A549 (cell line): ENCODE measurements around the gene MDM1. TPM values are rescaled to one million over a fixed set of nuclear protein-coding genes. Genes with fewer than 3 reads are reported as not detected.
A peak's percentile ranks its signal among the peaks of the same experiment; 100 is the strongest.

Experiments
- ATAC-seq, 2 experiments: fragments of 200-7000 bp in 1 of 2; fragments of >200 bp in 1 of 2; cut with Nextera tagmentation in 1 of 2; cut with Tn5 transposase in 1 of 2; 3 replicates each; pipeline versions ENCODE4 v1.8.0 to v1.9.1; 2018 to 2020; ENCODE audit warnings: mild to moderate bottlenecking in 1 of 2, moderate library complexity in 1 of 2
- CTCF ChIA-PET: fragments of 300-600 bp; sonication (Branson Sonifier 250); formaldehyde crosslinking; extraction: SDS; loops from one replicate; lab custom pipeline; 2021; ENCODE audit warnings: antibody characterized with exemption, inconsistent platforms; lab: Yijun Ruan, JAX
- POLR2A ChIA-PET: fragments of 350-600 bp; formaldehyde crosslinking; extraction: SDS; loops from one replicate; lab custom pipeline; 2021; ENCODE audit warnings: antibody characterized with exemption, inconsistent platforms; lab: Yijun Ruan, JAX
- DNase-seq, 2 experiments: peaks; one replicate each; pipeline versions ENCODE4 v3.0.0 to v3.0.0-alpha.2; 2011 to 2016; ENCODE audit warnings: low read depth in 1 of 2, low spot score in 1 of 2
- FAIRE-seq: peaks from 2 replicates; lab custom pipeline; 2011; peaks lifted over from hg19 to GRCh38; lab: Jason Lieb, UNC
- H3K27ac ChIP-seq, 2 experiments: fragments of >200 bp; sonication (Bioruptor Twin); formaldehyde crosslinking; 3 replicates each; pipeline ENCODE4 v1.5.1; 2016 to 2017
- H3K4me1 ChIP-seq: fragments of >200 bp; sonication (Bioruptor Twin); formaldehyde crosslinking; 3 replicates; pipeline ENCODE4 v1.6.1; 2016
- H3K4me2 ChIP-seq: fragments of >200 bp; sonication (Bioruptor Twin); formaldehyde crosslinking; 3 replicates; pipeline ENCODE4 v1.6.1; 2016
- H3K4me3 ChIP-seq: fragments of >200 bp; sonication (Bioruptor Twin); formaldehyde crosslinking; 3 replicates; pipeline ENCODE4 v1.5.1; 2016
- H3K9me3 ChIP-seq: fragments of >200 bp; sonication (Bioruptor Twin); formaldehyde crosslinking; 3 replicates; pipeline ENCODE4 v1.6.1; 2016
- BHLHE40 ChIP-seq: IDR thresholded peaks from 2 replicates; pipeline ENCODE4 v1.6.1; 2012; ENCODE audit warnings: low read depth, low read length, inconsistent platforms
- CBX2 ChIP-seq: fragments of 200-600 bp; sonication (generic); IDR thresholded peaks from 2 replicates; pipeline ENCODE4 v1.6.1; 2016; ENCODE audit warnings: low read depth, mild to moderate bottlenecking, borderline replicate concordance
- CBX8 ChIP-seq: fragments of 200-600 bp; sonication (generic); IDR thresholded peaks from 2 replicates; pipeline ENCODE4 v1.6.1; 2016
- CEBPB ChIP-seq, 2 experiments: fragments of >200 bp in 1 of 2; sonication (Bioruptor Twin) in 1 of 2; formaldehyde crosslinking in 1 of 2; IDR thresholded peaks; 2 replicates each; pipeline ENCODE4 v1.6.1; 2012 to 2016
- CHD2 ChIP-seq: fragments of 150-350 bp; IDR thresholded peaks from 2 replicates; pipeline ENCODE4 v1.6.1; 2014; ENCODE audit warnings: low read length; ENCODE audit not compliant: partially characterized antibody
- EHF ChIP-seq: fragments of 250-450 bp; sonication (Bioruptor Pico); IDR thresholded peaks from 2 replicates; pipeline ENCODE4 v1.5.0; 2020; ENCODE audit warnings: mild to moderate bottlenecking
- ESRRA ChIP-seq: fragments of 150-350 bp; IDR thresholded peaks from 2 replicates; pipeline ENCODE4 v1.6.1; 2014; ENCODE audit warnings: mild to moderate bottlenecking, low read length, borderline replicate concordance
- FOSL2 ChIP-seq, 2 experiments: fragments of 450-650 bp in 1 of 2; fragments of >200 bp in 1 of 2; sonication (Bioruptor Twin) in 1 of 2; formaldehyde crosslinking; IDR thresholded peaks; 2 replicates each; pipeline versions ENCODE4 v1.5.0 to v1.6.1; 2016 to 2020; ENCODE audit warnings: mild to moderate bottlenecking in 1 of 2, moderate library complexity in 1 of 2
- HDAC2 ChIP-seq: fragments of 200-600 bp; sonication (generic); IDR thresholded peaks from 2 replicates; pipeline ENCODE4 v1.6.1; 2016
- HEYL ChIP-seq: fragments of 250-450 bp; sonication (Bioruptor Pico); IDR thresholded peaks from 2 replicates; pipeline ENCODE4 v1.8.0; 2021; ENCODE audit warnings: mild to moderate bottlenecking, moderate library complexity
- HOXB13 ChIP-seq: fragments of 250-450 bp; sonication (Bioruptor Pico); IDR thresholded peaks from 2 replicates; pipeline ENCODE4 v1.5.0; 2020; ENCODE audit warnings: low read depth, mild to moderate bottlenecking, moderate library complexity
- HOXB5 ChIP-seq: fragments of 250-450 bp; sonication (Bioruptor Pico); IDR thresholded peaks from 2 replicates; pipeline ENCODE4 v1.5.0; 2020; ENCODE audit warnings: mild to moderate bottlenecking, moderate library complexity
- JUN ChIP-seq, 2 experiments: fragments of >200 bp; sonication (Bioruptor Twin); formaldehyde crosslinking; IDR thresholded peaks; 2 replicates in 1 of 2; 3 replicates in 1 of 2; pipeline ENCODE4 v1.6.1; 2016 to 2017
- KDM1A ChIP-seq: fragments of 200-600 bp; sonication (generic); IDR thresholded peaks from 2 replicates; pipeline ENCODE4 v1.6.1; 2016; ENCODE audit warnings: low read depth, mild to moderate bottlenecking
- KDM5A ChIP-seq: fragments of 200-600 bp; sonication (generic); IDR thresholded peaks from 2 replicates; pipeline ENCODE4 v1.6.1; 2016; ENCODE audit warnings: antibody characterized with exemption, mild to moderate bottlenecking
- NFE2L2 ChIP-seq: fragments of 150-350 bp; conservative IDR thresholded peaks from 2 replicates; pipeline ENCODE4 v1.6.1; 2014; ENCODE audit warnings: low read length
- PHF8 ChIP-seq: fragments of 200-600 bp; sonication (generic); IDR thresholded peaks from 2 replicates; pipeline ENCODE4 v1.6.1; 2016; ENCODE audit warnings: low read depth, mild to moderate bottlenecking, antibody characterized with exemption, moderate library complexity, borderline replicate concordance
- POLR2A ChIP-seq: IDR thresholded peaks from 2 replicates; pipeline ENCODE4 v1.6.1; 2012; ENCODE audit warnings: mild to moderate bottlenecking, low read length
- POLR2AphosphoS2 ChIP-seq: conservative IDR thresholded peaks from 2 replicates; pipeline ENCODE4 v1.6.1; 2012; ENCODE audit warnings: low read length, improper control_type of control experiment, inconsistent platforms
- RAD21 ChIP-seq, 2 experiments: fragments of >200 bp in 1 of 2; sonication (Bioruptor Twin) in 1 of 2; formaldehyde crosslinking in 1 of 2; IDR thresholded peaks in 1 of 2; conservative IDR thresholded peaks in 1 of 2; 2 replicates in 1 of 2; 3 replicates in 1 of 2; pipeline ENCODE4 v1.6.1; 2012 to 2018; ENCODE audit warnings: inconsistent platforms in 1 of 2
- RARB ChIP-seq: fragments of 250-450 bp; sonication (Bioruptor Pico); IDR thresholded peaks from 2 replicates; pipeline ENCODE4 v1.8.0; 2021; ENCODE audit warnings: mild to moderate bottlenecking, moderate library complexity
- RCOR1 ChIP-seq: fragments of 150-350 bp; IDR thresholded peaks from 2 replicates; pipeline ENCODE4 v1.6.1; 2014; ENCODE audit warnings: antibody characterized with exemption, low read length, low read depth
- RFX5 ChIP-seq: fragments of 450-650 bp; IDR thresholded peaks from 2 replicates; pipeline ENCODE4 v1.7.1; 2014; ENCODE audit warnings: antibody characterized with exemption, mild to moderate bottlenecking, moderate library complexity
- RNF2 ChIP-seq: fragments of 200-600 bp; sonication (generic); IDR thresholded peaks from 2 replicates; pipeline ENCODE4 v1.6.1; 2016; ENCODE audit warnings: low read depth, mild to moderate bottlenecking, antibody characterized with exemption, moderate library complexity, borderline replicate concordance
- SMC3 ChIP-seq: fragments of >200 bp; sonication (Bioruptor Twin); formaldehyde crosslinking; IDR thresholded peaks from 3 replicates; pipeline ENCODE4 v1.6.1; 2018; ENCODE audit warnings: inconsistent platforms
- ZC3H11A ChIP-seq: fragments of 450-650 bp; IDR thresholded peaks from 2 replicates; pipeline ENCODE4 v1.6.1; 2014; ENCODE audit warnings: antibody characterized with exemption, mild to moderate bottlenecking
- ZFP36 ChIP-seq: fragments of 450-650 bp; IDR thresholded peaks from 2 replicates; pipeline ENCODE4 v1.6.1; 2014; ENCODE audit warnings: borderline replicate concordance; ENCODE audit not compliant: partially characterized antibody
- WGBS: methylation state at CpG from one replicate; pipeline ENCODE4 v1.1.6; 2017; ENCODE audit errors: missing lambda C conversion rate; 5-methylcytosine and 5-hydroxymethylcytosine counted together
- polyA plus RNA-seq, 4 experiments: library from polyadenylated mRNA; depleted of rRNA in 3 of 4; stranded (reverse); fragments of >200 nt; fragmentation: RNase III in 1 of 4; extraction: RNeasy Plus Mini Kit Qiagen cat#74134 plus additional on column Dnase treatment in 1 of 4; gene quantifications; 2 replicates in 3 of 4; 3 replicates in 1 of 4; pipeline ENCODE4 v1.2.3, GENCODE V29; 2011 to 2017
- TF ChIP-seq, protein P1 (sequence below): IDR thresholded peaks from 2 replicates; pipeline ENCODE4 v1.6.1; 2012
- TF ChIP-seq, protein P2 (sequence below): fragments of >200 bp; sonication (Bioruptor Twin); formaldehyde crosslinking; IDR thresholded peaks from 2 replicates; pipeline ENCODE4 v1.6.1; 2016
- TF ChIP-seq, protein P3 (sequence below): IDR thresholded peaks from 2 replicates; pipeline ENCODE4 v1.6.1; 2012
- TF ChIP-seq, protein P4 (sequence below): IDR thresholded peaks from 2 replicates; pipeline ENCODE4 v1.6.1; 2012; ENCODE audit warnings: low read depth, borderline replicate concordance
- TF ChIP-seq, protein P5 (sequence below): fragments of 250-450 bp; sonication (Bioruptor Pico); IDR thresholded peaks from 2 replicates; pipeline ENCODE4 v1.5.0; 2020; ENCODE audit warnings: low read depth, mild to moderate bottlenecking, moderate library complexity
- TF ChIP-seq, protein P6 (sequence below): fragments of 450-650 bp; IDR thresholded peaks from 2 replicates; pipeline ENCODE4 v1.6.1; 2014; ENCODE audit warnings: antibody characterized with exemption

The MDM1 gene
- polyA plus RNA-seq, 2 of the 4 experiments (the other 2 are of a cell fraction), result 12.5 to 24.5 TPM

DNA sequence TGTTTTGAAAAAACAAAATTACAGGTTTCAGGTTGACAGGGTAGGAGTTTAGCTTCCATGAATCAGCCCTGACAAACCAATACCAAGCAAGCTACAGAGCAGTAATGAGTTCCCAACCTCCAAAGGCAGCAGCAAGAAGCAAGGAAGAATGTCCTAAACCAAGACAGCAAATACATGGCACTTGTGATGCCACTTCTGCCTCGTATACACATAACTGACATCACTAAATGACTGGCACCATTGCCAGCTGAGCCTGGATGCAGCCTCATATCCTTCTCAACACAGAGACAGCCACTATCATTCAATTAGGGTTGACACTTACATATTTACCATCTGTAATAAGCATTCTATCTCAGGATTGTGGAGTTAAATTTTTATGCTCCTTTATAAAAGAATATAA is 35.0 kb upstream of the MDM1 start:
- ATAC-seq (no peak), FAIRE-seq (no peak), DNase-seq (no peak)
- Histone ChIP-seq H3K4me3 (no peak overlapping the region), H3K27ac (no peak overlapping the region), H3K4me1 (peaks cover 25% of the 10 kb centered on the region), H3K9me3 (no peaks in the 10 kb centered on the region), H3K4me2 (no peak overlapping the region)
- WGBS, result 45% methylated on average over 1 of the region's 1 CpG
- ChIA-PET POLR2A (interaction anchor here (1.3 kb wide), 1 partner anchor 244 kb away, joined by 4 read pairs; the partner anchor contains the start of gene RAP1B), CTCF (no interaction called here)
- TF ChIP-seq HOXB13 (no peak), CBX8 (no peak), HDAC2 (no peak), BHLHE40 (no peak), RCOR1 (no peak), RFX5 (no peak), RARB (CRISPR knock-in tag) (no peak), KDM5A (no peak), HOXB5 (CRISPR knock-in tag) (no peak)
- TF ChIP-seq, protein P1, sequence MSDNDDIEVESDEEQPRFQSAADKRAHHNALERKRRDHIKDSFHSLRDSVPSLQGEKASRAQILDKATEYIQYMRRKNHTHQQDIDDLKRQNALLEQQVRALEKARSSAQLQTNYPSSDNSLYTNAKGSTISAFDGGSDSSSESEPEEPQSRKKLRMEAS, result no peak
- TF ChIP-seq, protein P2, sequence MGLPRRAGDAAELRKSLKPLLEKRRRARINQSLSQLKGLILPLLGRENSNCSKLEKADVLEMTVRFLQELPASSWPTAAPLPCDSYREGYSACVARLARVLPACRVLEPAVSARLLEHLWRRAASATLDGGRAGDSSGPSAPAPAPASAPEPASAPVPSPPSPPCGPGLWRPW, result no peak

DNA sequence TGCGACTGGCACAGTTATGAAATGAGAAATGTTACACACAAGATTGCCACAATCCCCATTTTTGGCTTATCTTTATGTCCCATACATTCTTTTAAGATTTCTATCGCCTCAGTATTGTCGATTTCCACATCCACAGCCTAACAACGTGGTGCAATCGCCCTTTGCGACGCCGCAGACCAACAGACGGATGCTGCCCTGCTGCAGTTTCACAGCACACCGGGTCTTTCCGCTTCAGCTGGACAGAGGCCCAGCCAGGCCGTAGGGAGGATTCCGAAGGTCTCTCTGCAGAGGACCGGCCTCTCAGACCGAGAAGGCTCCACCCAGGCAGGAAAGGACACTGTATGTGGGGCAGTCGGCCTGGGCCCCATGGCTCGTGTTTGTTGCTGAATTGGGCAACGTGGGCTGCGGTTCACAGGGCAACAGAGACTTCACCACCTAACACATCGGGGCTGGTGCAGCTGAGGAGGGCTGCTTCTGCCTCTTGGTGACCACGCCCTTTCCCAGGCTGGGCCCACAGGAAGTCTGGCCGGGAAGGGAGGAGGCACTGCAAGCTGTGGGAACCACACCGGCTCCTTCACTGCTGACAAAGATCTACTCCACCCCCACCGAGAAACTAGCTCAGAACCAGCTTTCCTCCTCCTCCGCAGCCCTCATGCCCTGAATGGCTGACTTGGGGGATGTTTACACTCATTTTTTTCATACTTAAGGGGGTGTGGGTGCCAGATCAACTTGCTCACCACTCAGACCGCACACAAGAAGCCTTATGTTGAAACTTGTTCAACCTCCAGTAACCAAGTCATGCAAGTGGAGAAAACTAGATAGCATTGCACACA is 32.9 kb upstream of the MDM1 start:
- ATAC-seq, result peak; percentile 99
- Histone ChIP-seq H3K4me2 (peak overlapping the region; percentile 86), H3K27ac (peak overlapping the region; percentile 86 to 88), H3K9me3 (no peaks in the 10 kb centered on the region), H3K4me1 (peaks cover 25% of the 10 kb centered on the region), H3K4me3 (peak overlapping the region; percentile 33)
- WGBS, result 5% methylated on average over 21 of the region's 26 CpGs
- ChIA-PET CTCF (interaction anchor here (0.8 to 1.3 kb wide), 4 partner anchors 8 to 286 kb away, joined by 3 to 4 read pairs (median 4); no protein-coding TSS in a partner anchor), POLR2A (interaction anchor here (0.6 to 2.0 kb wide), 10 partner anchors 10 to 443 kb away, joined by 3 to 21 read pairs (median 4); partner anchors contain the start of genes MDM2, RAP1B and SLC35E3)
- FAIRE-seq, result no peak
- DNase-seq, result peak; percentile 96
- TF ChIP-seq EHF (CRISPR knock-in tag) (no peak), BHLHE40 (no peak), KDM5A (no peak), CBX2 (no peak), PHF8 (no peak), CEBPB (IDR thresholded peaks at IDR 0.05) (peak; percentile 43 to 56; a peak in 2 of 4 replicates), SMC3 (peak; percentile 35), RNF2 (no peak), CHD2 (no peak), POLR2AphosphoS2 (no peak), HEYL (0 out of 2 replicates have a peak, but pooled peaks have one; percentile 42), RFX5 (no peak), KDM1A (no peak), RAD21 (conservative IDR thresholded peaks at IDR 0.05 in 1 of 2, IDR thresholded peaks at IDR 0.05 in 1 of 2) (peak in 1 of 2 experiments; percentile 39; a peak in 3 of 5 replicates), ZC3H11A (no peak), POLR2A (peak; percentile 88), ESRRA (no peak), NFE2L2 (no peak), ZFP36 (no peak), FOSL2 (IDR thresholded peaks at IDR 0.05) (no peak), FOSL2 (CRISPR knock-in tag; IDR thresholded peaks at IDR 0.05) (no peak), JUN (IDR thresholded peaks at IDR 0.05) (peak; percentile 66 to 74; a peak in 3 of 5 replicates)
- TF ChIP-seq, protein P3, sequence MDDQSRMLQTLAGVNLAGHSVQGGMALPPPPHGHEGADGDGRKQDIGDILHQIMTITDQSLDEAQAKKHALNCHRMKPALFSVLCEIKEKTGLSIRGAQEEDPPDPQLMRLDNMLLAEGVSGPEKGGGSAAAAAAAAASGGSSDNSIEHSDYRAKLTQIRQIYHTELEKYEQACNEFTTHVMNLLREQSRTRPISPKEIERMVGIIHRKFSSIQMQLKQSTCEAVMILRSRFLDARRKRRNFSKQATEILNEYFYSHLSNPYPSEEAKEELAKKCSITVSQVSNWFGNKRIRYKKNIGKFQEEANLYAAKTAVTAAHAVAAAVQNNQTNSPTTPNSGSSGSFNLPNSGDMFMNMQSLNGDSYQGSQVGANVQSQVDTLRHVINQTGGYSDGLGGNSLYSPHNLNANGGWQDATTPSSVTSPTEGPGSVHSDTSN, result no peak
- TF ChIP-seq, protein P4, sequence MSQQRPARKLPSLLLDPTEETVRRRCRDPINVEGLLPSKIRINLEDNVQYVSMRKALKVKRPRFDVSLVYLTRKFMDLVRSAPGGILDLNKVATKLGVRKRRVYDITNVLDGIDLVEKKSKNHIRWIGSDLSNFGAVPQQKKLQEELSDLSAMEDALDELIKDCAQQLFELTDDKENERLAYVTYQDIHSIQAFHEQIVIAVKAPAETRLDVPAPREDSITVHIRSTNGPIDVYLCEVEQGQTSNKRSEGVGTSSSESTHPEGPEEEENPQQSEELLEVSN, result peak; percentile 65
- TF ChIP-seq, protein P5, sequence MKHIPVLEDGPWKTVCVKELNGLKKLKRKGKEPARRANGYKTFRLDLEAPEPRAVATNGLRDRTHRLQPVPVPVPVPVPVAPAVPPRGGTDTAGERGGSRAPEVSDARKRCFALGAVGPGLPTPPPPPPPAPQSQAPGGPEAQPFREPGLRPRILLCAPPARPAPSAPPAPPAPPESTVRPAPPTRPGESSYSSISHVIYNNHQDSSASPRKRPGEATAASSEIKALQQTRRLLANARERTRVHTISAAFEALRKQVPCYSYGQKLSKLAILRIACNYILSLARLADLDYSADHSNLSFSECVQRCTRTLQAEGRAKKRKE, result no peak
- TF ChIP-seq, protein P1, result peak; percentile 89
- TF ChIP-seq, protein P6, sequence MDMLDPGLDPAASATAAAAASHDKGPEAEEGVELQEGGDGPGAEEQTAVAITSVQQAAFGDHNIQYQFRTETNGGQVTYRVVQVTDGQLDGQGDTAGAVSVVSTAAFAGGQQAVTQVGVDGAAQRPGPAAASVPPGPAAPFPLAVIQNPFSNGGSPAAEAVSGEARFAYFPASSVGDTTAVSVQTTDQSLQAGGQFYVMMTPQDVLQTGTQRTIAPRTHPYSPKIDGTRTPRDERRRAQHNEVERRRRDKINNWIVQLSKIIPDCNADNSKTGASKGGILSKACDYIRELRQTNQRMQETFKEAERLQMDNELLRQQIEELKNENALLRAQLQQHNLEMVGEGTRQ, result no peak
